HuH-7.5 (cell line): ENCODE data around the gene ATXN10.

Source experiments
- DNase-seq: peaks from one replicate; pipeline ENCODE4 v3.0.0; 2011; ENCODE audit warnings: low spot score

ATXN10 gene

DNA sequence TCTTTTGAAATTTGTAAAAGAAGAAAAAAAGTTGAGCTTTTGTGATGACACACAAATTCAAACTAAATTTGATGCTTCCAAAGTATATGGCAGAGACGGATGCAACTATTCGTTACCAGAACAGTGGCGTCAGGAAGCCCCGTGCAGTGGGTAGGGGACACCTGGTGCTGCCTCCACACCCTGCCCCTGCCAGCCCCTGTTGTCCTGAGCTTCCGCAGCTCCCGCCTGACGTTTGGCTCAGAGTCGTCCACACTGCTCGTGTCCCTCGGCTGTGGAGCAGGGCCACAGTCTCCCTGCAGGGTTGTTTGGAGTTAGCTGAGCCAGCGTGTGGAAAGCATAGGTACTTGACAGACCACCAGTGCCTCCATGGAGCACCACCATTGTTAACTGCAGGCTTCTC, 86.3 kb downstream of the ATXN10 start:
- no peak for DNase-seq

- DNase-seq: no peak
These were observed 87.0 kb downstream of the ATXN10 start for GRCh38 chr22:45758603-45759002.

DNA sequence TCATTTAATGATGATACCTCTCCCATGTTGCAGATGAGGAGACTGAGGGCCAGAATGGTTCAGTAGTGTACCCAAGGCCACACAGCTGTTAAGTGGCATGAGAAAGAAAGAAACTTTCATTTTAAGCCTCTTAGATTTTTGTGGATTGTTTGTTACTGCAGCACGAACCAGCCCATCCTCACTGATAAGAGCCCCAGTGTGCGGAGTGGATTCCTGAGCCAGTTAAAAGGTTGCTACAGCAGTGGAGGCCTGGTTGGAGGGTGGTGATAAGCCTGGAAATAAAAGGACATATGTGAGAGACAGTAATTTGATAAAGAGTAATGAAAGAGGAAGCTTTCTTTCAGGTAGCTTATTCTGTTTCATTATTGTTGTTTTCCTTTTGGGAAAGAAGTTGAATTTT, 89.0 kb downstream of the ATXN10 start:
- no peak for DNase-seq

DNA sequence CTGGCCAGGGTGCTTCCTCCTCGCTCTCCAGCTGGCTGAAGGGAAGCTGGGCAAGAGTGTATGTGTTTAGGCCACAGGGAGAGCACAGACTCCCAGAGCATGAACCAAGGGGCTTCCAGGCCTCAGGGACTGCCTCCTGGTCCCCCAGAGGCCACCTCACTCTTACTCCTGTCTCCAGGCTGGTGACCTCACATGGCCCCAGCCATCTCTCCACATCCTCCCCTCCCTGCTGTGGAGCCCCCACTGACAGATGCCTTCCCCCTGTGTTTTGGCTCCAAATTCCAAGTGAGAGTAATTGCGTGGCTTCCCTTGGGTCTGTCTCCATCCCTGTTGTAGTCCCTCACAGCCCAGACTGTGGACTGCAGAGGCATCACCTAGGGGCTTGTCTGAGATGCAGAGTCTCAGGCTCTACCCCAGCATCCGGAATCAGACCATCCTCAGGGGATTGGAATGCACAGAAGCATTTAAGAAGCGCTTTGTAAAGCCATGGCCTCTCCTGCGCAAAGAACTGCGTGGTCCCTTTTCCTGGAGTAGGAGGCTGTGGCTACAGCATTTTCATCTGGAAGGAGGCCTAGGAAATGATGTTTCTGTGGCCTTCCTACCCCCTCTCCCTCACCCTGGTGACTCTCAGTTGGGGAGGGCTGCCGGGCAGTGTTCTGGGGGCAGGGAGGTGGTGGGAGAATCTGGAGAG, 91.1 kb downstream of the ATXN10 start:
- DNase-seq: no peak

DNA sequence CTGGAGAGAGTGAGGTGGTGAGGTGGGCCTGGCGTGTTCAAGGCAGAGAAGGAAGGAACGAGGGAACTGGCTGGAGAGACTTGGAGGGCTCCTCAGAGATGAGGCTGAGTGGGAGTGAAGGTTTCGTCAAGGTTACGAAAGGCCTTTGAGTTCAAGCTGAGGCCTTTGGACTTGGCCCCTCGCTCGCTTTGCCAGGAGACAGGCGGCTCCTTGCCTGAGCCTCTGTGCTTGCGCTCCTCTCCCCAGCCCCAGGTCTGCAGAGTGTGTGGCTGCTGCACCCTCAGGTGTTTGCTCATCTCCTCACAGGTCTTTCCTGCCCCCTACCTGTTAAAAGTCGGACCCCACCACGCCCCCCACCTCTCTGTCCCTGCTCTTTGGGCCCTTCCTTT, 91.6 kb downstream of the ATXN10 start:
- no peak for DNase-seq

DNA sequence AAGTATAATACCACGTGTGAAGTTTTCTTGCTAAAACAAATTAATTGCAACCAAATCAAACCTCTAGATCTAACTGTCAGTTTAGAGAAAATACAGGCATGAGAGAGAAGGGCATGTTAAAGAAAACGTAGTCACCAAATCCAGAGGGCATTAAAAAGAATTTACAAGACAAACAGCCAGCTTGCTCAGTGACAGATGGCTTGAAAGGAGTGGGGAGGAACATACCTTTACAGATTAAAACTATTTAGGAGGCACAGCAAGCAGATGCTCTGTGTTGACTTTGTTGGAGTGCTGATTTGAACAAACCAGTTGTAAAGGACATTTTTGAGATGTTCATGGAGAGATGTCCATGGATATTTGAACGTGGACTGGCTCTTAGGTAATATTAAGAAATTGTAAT, 96.9 kb downstream of the ATXN10 start:
- DNase-seq: no peak

GRCh38 chr22:45769569-45770210, 98.1 kb downstream of the ATXN10 start:
- DNase-seq: no peak

DNA sequence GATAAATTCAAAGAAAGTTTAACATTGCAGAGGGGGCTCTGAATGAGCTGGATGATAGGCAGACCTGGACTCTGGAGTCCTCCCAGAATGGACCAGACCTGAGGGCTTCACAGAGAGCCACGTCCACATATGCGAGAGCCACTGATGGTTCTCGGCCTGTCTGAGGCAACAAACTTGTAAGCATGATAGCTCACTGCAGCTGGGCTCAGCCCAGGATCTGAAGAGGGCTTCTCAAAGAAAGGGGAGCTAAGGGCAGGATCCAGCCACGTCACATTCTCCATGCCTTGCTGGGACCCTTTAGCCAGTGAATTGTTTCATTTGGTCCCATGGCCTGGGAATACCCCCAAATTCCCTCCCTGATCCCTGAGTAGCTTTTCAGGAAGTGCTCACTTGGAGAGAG, 98.9 kb downstream of the ATXN10 start:
- DNase-seq: no peak

DNA sequence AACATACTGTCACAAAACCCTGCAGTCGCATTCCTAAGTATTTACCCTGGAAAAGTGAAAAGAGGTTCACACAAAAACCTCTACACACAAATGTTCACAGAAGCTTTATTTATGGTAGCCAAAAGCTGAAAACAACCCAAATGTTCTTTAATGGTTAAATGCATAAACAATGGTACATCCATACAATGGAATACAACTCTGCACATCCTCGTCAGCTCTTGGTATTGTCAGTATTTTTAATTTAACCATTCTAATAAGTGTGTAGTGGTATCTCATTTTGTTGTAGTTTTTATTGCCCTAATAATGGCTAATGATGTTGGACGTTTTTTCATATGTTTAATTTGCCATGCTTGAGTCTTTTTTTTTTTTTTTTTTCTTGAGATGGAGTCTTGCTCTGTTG, 99.4 kb downstream of the ATXN10 start:
- no peak for DNase-seq

DNA sequence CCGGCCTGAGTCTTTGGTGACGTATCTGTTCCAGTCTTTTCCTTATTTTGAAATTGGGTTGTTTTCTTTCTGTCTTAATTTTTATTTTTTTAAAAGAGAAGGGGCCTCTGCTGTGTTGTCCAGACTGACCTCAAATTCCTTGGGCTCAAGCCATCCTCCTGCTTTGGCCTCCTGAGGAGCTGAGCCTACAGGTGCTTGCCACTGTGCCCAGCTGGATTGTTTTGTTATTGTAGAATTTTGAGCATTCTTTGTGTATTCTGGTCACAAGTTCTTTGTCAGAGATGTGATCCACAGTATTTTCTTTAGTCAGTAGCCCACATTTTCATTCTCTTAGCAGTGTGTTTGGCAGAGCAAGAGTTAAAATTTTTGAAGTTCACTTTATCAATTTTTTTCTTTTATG, 100.1 kb downstream of the ATXN10 start:
- no peak for DNase-seq

- DNase-seq: no peak
These were observed 101.1 kb downstream of the ATXN10 start for GRCh38 chr22:45772743-45773142.

DNA sequence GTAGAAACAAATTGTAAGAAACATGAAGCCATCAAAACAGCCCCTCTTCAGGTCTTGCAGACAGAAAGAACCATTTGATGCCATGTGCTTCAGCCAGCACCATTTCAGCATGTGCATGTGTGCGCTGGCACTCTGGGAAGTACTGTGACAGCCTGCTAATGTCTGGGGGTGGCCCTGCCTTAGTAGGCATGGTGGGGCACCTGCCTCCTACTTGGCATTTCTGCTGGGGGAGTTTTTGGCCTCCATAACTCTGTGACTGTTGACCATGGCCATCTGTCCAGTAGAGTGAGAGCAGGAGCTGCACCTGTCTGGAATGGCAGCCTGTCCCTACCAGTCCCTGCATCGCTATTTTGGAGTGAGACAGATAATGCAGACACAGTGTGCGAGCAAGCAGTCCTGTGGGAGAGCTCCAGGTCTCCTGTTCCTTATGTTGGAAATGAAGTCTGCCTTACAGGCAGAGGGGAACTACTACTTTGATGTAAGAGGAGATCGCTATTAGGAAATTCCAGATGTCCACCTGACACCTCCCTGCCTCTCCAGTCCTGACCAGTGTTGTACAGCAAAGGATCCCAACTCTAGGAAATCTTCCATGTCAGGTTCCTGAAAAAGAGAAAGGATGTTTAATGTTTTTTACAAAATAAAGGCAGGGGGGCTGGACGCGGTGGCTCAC, 102.5 kb downstream of the ATXN10 start:
- no peak for DNase-seq

DNA sequence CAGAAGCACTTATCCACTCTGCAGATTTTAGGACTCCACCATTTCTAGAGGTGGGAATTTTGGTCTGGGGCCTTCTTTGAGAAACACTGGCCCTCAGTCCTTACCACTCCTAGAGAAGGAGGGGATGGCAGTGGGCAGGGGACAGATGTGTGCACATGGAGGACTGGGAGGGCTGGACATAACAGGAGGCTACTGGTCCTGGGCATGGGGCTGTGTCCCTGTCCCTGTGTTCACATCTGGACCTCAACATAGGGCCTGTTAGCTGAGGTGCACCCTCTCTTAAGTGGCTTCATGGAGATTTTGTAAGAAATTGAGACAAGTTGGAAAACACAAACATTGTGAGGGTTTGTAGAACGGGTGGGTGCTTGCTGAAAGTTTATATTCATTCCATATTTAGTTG, 103.4 kb downstream of the ATXN10 start:
- no peak for DNase-seq

DNA sequence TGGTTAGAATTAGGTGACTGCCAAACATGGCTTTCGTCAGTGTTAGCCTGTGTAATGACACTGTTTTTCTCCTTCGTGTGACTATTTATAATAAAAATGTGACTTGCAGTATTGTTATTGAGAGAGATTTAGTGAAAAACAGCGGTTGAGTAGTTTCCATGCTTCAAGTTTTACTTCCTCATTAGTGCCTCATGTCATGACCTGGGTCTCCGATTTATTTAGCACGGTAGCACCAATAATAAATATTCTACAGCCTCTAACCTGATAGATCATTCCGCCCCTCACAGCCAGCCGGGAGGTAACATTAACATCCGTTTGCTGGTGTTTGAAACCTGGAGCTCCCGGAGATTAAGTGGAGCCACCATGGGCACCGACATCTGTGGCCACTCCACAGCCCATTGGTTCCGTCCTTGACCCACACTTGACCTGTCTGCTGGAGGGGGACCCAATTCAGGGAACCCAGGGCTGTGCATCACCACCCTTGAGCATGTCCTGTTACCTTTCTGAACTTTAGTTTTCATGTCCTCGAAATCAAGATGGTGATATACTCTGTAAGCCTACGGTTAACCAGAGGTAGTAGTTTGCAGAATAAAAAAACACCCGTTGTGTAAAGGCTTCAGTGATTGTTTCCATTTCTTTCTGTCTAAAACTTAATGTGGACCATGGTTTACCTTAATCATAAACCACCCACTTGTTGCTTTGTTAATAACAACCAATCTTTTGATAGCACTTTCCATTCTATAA, 104.1 kb downstream of the ATXN10 start:
- no peak for DNase-seq

GRCh38 chr22:45776313-45776585, 104.6 kb downstream of the ATXN10 start:
- DNase-seq: no peak

DNA sequence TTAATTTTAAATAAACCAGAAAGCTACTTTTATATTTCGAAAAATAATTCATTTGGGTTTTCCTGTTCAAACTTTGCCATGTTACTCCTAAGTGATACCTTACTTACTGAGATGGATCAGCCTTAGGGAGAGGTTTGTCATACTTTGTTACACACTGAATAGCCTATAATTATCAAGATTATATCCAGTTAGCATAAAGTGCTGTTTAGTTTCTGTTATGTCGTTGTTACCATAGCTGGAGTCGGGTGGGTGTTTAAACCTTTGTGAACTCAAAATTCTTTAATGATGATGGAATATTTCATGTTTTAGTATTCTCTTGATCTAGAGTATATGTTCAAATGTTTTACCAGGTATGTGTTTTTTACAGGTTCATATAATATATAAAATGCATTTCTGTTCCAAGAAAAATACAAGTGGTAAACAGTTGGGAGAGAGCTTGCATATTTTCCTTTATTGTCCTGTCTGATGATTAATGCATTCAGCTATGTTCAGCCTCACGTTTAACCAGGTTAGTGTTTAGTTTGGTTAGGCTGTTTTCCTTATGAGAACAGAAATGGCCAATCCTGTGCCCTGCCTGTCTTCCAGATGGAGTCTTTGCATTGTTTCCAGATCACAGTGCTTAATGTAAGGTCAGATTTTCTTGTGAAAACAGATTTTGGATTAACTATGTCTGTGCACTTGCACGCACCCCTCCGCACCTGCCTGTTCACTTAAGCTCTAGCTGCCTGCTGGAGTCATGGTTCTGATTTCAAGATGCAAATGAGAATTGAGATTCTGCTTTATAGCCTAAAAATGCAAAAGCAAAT, 105.6 kb downstream of the ATXN10 start:
- DNase-seq: no peak

DNA sequence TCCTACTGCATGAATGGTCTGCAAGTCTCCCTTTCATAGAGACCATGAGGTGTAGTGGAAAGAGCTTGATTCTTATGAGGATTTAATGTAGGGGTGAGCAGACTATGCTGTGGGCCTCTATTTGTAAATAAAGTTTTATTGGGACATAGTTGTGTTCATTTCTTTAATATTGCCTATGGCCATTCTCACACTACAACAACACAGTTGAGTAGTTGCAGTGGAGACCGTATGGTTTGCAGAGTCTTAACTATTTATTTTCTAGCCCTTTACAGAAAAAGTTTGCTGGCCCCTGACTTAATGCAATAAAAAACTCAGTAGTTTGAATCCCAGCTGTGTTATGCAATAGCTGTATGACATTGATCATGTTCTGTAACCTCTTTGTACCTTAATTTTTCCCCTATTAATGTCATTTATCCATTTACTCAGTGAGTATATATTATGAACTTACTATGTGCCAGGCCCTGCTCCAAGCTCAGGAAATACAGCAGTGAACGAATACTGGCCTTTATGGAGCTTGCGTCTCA, 106.3 kb downstream of the ATXN10 start:
- DNase-seq: no peak

GRCh38 chr22:45781459-45781858, 109.8 kb downstream of the ATXN10 start:
- DNase-seq: no peak

DNA sequence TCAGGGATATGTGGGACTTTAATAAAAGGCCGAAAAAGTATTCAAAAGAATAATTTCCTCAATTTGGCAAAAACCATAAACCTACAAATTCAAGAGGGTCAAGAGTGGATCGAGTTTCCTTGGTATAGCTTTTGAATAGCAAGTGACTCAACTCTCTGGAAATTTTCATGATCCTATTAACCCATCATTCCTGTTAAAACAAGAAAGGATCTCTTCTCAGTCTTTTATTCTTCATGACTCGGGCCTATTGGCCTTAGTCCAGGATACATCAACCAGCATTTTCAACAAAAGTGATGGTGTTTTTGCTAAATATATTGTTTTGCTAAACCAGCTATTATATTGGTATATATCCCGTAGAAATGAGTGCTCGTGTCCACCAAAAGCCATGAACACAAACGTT, 110.3 kb downstream of the ATXN10 start:
- no peak for DNase-seq

DNA sequence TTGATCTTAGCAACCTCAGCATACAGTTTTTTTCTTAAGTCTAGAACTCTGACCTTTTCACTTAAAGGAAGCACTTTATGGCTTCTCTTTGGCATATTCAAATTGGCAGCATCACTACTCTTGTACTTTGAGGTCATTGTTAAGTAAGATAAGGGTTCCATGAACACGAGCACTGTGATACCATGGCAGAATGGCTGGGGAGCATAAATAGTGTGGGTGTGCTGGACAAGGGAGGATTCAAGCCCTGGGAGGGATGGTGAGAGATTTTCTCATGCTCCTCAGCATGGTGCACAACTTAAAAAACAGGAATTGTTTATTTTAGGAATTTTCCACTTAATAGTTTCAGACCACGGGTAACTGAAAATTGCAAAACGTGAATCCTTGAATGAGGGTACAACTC, 111.4 kb downstream of the ATXN10 start:
- DNase-seq: no peak

GRCh38 chr22:45783690-45784089, 112.1 kb downstream of the ATXN10 start:
- no peak for DNase-seq
